ELF-1 (cell line): ENCODE data around the gene SAXO1.

Experiments
- DNase-seq: peaks from one replicate; pipeline ENCODE4 v3.0.0-alpha.2; 2016; ENCODE audit warnings: low read depth, low spot score

Gene SAXO1

GRCh38 chr9:18911714-18912342 is 121.2 kb downstream of the SAXO1 start:
- peak; percentile 17 for DNase-seq

GRCh38 chr9:18910916-18911315 is 122.1 kb downstream of the SAXO1 start:
- DNase-seq = no peak

GRCh38 chr9:18910435-18910834 is 122.6 kb downstream of the SAXO1 start:
- no peak for DNase-seq

GRCh38 chr9:18909140-18910018 is 123.6 kb downstream of the SAXO1 start:
- DNase-seq = no peak

GRCh38 chr9:18907927-18908625 is 124.9 kb downstream of the SAXO1 start:
- no peak for DNase-seq

- no peak for DNase-seq
These were observed 126.2 kb downstream of the SAXO1 start for GRCh38 chr9:18906656-18907395.

GRCh38 chr9:18905883-18906629 is 127.0 kb downstream of the SAXO1 start:
- no peak for DNase-seq

GRCh38 chr9:18905028-18905882 is 127.8 kb downstream of the SAXO1 start:
- no peak for DNase-seq

GRCh38 chr9:18903450-18903849 is 129.6 kb downstream of the SAXO1 start:
- no peak for DNase-seq

- DNase-seq = no peak
These were observed 136.4 kb downstream of the SAXO1 start for GRCh38 chr9:18896531-18897179.

GRCh38 chr9:18896004-18896403 is 137.0 kb downstream of the SAXO1 start:
- DNase-seq = no peak

- no peak for DNase-seq
These were observed 139.5 kb downstream of the SAXO1 start for GRCh38 chr9:18893491-18893890.

GRCh38 chr9:18893046-18893445 is 140.0 kb downstream of the SAXO1 start:
- DNase-seq = no peak

GRCh38 chr9:18891946-18892670 is 140.9 kb downstream of the SAXO1 start:
- DNase-seq = no peak

- DNase-seq = no peak
These were observed 142.6 kb downstream of the SAXO1 start for GRCh38 chr9:18890372-18890771.

GRCh38 chr9:18889550-18889949 is 143.5 kb downstream of the SAXO1 start:
- DNase-seq = no peak

- no peak for DNase-seq
These were observed 144.7 kb downstream of the SAXO1 start for GRCh38 chr9:18888290-18888689.

- DNase-seq = no peak
These were observed 145.5 kb downstream of the SAXO1 start for GRCh38 chr9:18887546-18887945.

- no peak for DNase-seq
These were observed 151.3 kb downstream of the SAXO1 start for GRCh38 chr9:18881758-18882157.
